IMR-90 (cell line): ENCODE measurements around the gene ZNF609.

Experiments used
- BHLHE40 ChIP-seq: fragments of 150-350 bp; IDR thresholded peaks from 2 replicates; pipeline ENCODE4 v1.6.1; 2016; ENCODE audit warnings: mild to moderate bottlenecking, low read depth, low read length
- CEBPB ChIP-seq: IDR thresholded peaks from 2 replicates; pipeline ENCODE4 v1.6.1; 2012; ENCODE audit warnings: low read depth, low read length, improper control_type of control experiment
- CTCF ChIP-seq: conservative IDR thresholded peaks from 2 replicates; pipeline ENCODE4 v1.5.1; 2012; ENCODE audit warnings: mild to moderate bottlenecking, low read depth, low read length, improper control_type of control experiment
- ELK1 ChIP-seq: fragments of 150-350 bp; IDR thresholded peaks from 2 replicates; pipeline ENCODE4 v1.6.1; 2016; ENCODE audit warnings: low read depth, mild to moderate bottlenecking, low read length, moderate library complexity, borderline replicate concordance
- MAFK ChIP-seq: IDR thresholded peaks from 2 replicates; pipeline ENCODE4 v1.6.1; 2012; ENCODE audit warnings: low read depth, low read length, improper control_type of control experiment
- NFE2L2 ChIP-seq: fragments of 150-350 bp; IDR thresholded peaks from 2 replicates; pipeline ENCODE4 v1.6.1; 2016; ENCODE audit warnings: low read depth, mild to moderate bottlenecking, low read length
- POLR2A ChIP-seq: IDR thresholded peaks from 2 replicates; pipeline ENCODE4 v1.6.1; 2012; ENCODE audit warnings: mild to moderate bottlenecking, low read depth, low read length
- RAD21 ChIP-seq: IDR thresholded peaks from 2 replicates; pipeline ENCODE4 v1.6.1; 2012; ENCODE audit warnings: low read length, improper control_type of control experiment
- RFX5 ChIP-seq: IDR thresholded peaks from 2 replicates; pipeline ENCODE4 v1.8.0; 2012; ENCODE audit warnings: low read depth, mild to moderate bottlenecking, low read length, moderate library complexity
- USF2 ChIP-seq: fragments of 150-350 bp; IDR thresholded peaks from 2 replicates; pipeline ENCODE4 v1.6.1; 2017; ENCODE audit warnings: mild to moderate bottlenecking, antibody characterized with exemption, low read length, low read depth

- no peak for TF ChIP-seq RFX5
- TF ChIP-seq NFE2L2 = no peak
- no peak for TF ChIP-seq BHLHE40
- no peak for TF ChIP-seq CTCF
- no peak for TF ChIP-seq MAFK
- no peak for TF ChIP-seq ELK1
- TF ChIP-seq CEBPB = no peak
- TF ChIP-seq POLR2A = no peak
- TF ChIP-seq USF2 = no peak
- no peak for TF ChIP-seq RAD21
Measured at GRCh38 chr15:64462492-64462891, 2.1 kb downstream of the ZNF609 start.
